ENCODE data around the gene PKP1.
A peak's percentile ranks its signal among the peaks of the same experiment; 100 is the strongest.

Gene PKP1

GRCh38 chr1:201286445-201286844 is 3.1 kb downstream of the PKP1 start:
- TF ChIP-seq, protein P1, sequence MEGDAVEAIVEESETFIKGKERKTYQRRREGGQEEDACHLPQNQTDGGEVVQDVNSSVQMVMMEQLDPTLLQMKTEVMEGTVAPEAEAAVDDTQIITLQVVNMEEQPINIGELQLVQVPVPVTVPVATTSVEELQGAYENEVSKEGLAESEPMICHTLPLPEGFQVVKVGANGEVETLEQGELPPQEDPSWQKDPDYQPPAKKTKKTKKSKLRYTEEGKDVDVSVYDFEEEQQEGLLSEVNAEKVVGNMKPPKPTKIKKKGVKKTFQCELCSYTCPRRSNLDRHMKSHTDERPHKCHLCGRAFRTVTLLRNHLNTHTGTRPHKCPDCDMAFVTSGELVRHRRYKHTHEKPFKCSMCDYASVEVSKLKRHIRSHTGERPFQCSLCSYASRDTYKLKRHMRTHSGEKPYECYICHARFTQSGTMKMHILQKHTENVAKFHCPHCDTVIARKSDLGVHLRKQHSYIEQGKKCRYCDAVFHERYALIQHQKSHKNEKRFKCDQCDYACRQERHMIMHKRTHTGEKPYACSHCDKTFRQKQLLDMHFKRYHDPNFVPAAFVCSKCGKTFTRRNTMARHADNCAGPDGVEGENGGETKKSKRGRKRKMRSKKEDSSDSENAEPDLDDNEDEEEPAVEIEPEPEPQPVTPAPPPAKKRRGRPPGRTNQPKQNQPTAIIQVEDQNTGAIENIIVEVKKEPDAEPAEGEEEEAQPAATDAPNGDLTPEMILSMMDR (IDR thresholded peaks at IDR 0.05; ENCODE audit: insufficient read depth, low read depth, low read length, missing control alignments) = no peak
- no peak for DNase-seq (ENCODE audit: low read depth)
- peak overlapping the region; percentile 99 for H3K4me3 ChIP-seq (ENCODE audit: low read length)

DNA sequence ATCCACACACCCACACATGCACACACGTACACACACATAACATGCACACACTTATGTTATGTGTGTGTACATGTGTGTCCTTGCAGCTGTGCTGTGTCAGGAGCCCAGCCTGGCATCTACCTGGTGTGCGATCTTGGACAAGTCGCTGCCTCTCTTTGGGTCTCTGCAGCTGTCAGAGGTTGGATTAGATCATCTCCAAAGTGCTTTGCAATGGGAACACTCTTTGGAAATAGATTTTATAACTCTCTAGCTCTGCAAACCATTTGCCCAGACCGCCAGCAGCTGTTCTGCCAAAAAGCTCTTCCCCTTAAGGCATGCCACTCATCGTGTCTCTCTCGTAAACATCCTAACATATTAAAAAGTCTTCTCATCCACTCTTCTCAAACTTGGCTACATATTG is 4.7 kb downstream of the PKP1 start:
- no peak for DNase-seq (ENCODE audit: low read depth)
- peak overlapping the region; percentile 99 for H3K4me3 ChIP-seq (ENCODE audit: low read length)

GRCh38 chr1:201288765-201289164 is 5.5 kb downstream of the PKP1 start:
- peak; percentile 63 for DNase-seq (ENCODE audit: low read depth)
- peak overlapping the region; percentile 99 for H3K4me3 ChIP-seq (ENCODE audit: low read length)
- TF ChIP-seq, protein P1 (IDR thresholded peaks at IDR 0.05; ENCODE audit: insufficient read depth, low read depth, low read length, missing control alignments) = peak; percentile 37

More for the DNA sequence above, 4.7 kb downstream of the PKP1 start:
- TF ChIP-seq, protein P1 (IDR thresholded peaks at IDR 0.05; ENCODE audit: insufficient read depth, low read depth, low read length, missing control alignments) = no peak

- peak overlapping the region; percentile 99 for H3K4me3 ChIP-seq (ENCODE audit: low read length)
- TF ChIP-seq, protein P1 (IDR thresholded peaks at IDR 0.05; ENCODE audit: insufficient read depth, low read depth, low read length, missing control alignments) = no peak
- DNase-seq (ENCODE audit: low read depth) = no peak
Measured at GRCh38 chr1:201290551-201290950, 7.2 kb downstream of the PKP1 start.

DNA sequence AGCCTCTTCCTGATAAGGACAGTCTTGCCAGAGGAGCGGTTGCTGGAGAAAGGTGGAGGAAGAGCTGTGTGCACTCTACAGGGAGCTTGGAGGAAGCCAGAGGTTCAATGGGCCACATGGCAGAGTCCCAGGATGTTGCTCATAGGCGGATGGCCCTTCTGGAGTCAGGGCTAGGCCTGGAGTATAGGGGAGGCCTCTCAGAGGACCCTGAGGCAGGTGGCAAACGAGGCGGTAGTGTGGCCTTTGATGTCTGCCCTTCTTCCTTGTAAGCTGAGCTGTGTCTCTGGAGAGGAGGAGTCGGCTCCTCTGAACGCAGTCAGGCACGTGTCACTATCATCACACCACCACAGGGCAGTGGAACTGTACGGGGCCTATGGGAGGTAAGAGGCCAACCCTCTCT is 8.6 kb downstream of the PKP1 start:
- peak overlapping the region; percentile 99 for H3K4me3 ChIP-seq (ENCODE audit: low read length)
- TF ChIP-seq, protein P1 (IDR thresholded peaks at IDR 0.05; ENCODE audit: insufficient read depth, low read depth, low read length, missing control alignments) = no peak
- DNase-seq (ENCODE audit: low read depth) = no peak

DNA sequence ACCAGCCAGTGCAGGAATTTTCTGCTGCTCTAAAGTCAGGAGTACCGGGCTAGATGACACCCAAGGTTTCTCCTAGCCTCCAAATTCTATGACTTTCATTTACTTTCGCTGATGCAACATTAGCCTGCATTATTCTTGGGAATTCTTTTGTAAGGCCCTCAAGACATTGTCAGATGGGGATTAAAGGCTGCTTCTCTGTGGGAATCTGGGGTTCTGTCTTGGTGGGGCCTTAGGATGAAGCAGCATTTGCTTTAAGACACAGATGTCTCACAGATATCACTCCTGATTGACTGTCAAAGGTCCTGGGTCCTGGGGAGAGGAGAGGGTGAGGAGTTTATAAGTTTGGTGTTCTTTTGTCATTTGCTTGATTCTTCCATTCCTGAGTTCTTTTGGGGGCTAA is 11.6 kb downstream of the PKP1 start:
- no peak for DNase-seq (ENCODE audit: low read depth)
- H3K4me3 ChIP-seq (ENCODE audit: low read length) = peak overlapping the region; percentile 22
- TF ChIP-seq, protein P1 (IDR thresholded peaks at IDR 0.05; ENCODE audit: insufficient read depth, low read depth, low read length, missing control alignments) = no peak

GRCh38 chr1:201295346-201295745 is 12.0 kb downstream of the PKP1 start:
- peak overlapping the region; percentile 22 for H3K4me3 ChIP-seq (ENCODE audit: low read length)
- no peak for DNase-seq (ENCODE audit: low read depth)
- TF ChIP-seq, protein P1 (IDR thresholded peaks at IDR 0.05; ENCODE audit: insufficient read depth, low read depth, low read length, missing control alignments) = no peak

Data from epithelial cell of esophagus (primary cell).